Activated effector memory CD4-positive, alpha-beta T cell treated with Interleukin-2 at 50 U/mL for 16 hours (primary cell): ENCODE measurements around the gene CPT1B.

Experiments
- DNase-seq: peaks from one replicate; pipeline ENCODE4 v3.0.0-alpha.2; 2020

CPT1B gene

GRCh38 chr22:50568626-50569025 lies 9.6 kb downstream of the CPT1B start:
- no peak for DNase-seq

- no peak for DNase-seq
Measured at GRCh38 chr22:50567721-50568252, 10.4 kb downstream of the CPT1B start.

GRCh38 chr22:50564289-50564688 lies 13.9 kb downstream of the CPT1B start:
- no peak for DNase-seq

- no peak for DNase-seq
Measured at GRCh38 chr22:50563413-50564160, 14.6 kb downstream of the CPT1B start.

DNA sequence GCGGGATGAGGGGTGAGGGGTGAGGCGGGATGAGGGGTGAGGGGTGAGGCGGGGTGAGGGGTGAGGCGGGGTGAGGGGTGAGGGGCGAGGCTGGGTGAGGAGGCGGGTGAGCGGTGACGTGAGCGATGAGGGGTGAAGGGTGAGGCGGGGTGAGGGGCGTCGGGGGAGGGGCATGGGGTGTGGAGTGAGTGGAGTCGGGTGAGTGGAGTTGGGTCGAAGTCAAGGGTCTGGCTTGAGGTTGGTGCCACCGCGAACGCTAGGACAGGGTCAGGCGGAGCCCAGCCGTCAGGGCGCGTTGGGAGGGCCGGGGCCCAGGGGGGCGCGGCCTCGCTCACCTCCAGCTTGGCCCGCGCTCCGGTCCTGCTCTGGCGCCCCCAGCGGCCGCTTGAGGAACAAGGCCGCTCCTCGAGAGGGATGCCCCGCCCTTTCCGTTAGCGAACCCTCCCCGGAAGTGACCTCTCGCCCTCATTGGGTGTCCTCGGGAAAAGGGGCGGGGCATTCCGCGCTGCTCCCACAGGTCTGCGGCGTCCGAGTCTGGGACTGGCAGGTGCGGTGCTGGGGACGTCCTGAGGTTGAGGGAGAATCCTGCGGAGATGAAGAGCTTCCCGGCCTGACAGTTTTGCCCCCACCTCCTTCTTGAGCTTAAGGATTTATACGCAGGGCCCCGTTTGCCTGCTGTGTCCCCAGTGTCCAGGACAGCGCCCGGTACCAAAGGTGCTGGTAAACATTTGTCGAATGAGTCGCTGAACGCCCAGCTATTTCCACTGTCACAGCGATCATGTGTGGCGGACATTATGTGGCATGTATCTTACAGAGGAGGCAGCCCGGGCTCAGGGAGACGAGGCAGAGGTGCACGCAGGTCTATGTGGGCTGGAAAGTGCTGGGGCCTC lies 15.5 kb downstream of the CPT1B start, which contains the start of gene SYCE3:
SYCE3 (minus strand) TSS at position 397 of the 890 bp plus-strand sequence. CDS start 6,514 bp downstream, outside the sequence.
- DNase-seq: peak; percentile 95

DNA sequence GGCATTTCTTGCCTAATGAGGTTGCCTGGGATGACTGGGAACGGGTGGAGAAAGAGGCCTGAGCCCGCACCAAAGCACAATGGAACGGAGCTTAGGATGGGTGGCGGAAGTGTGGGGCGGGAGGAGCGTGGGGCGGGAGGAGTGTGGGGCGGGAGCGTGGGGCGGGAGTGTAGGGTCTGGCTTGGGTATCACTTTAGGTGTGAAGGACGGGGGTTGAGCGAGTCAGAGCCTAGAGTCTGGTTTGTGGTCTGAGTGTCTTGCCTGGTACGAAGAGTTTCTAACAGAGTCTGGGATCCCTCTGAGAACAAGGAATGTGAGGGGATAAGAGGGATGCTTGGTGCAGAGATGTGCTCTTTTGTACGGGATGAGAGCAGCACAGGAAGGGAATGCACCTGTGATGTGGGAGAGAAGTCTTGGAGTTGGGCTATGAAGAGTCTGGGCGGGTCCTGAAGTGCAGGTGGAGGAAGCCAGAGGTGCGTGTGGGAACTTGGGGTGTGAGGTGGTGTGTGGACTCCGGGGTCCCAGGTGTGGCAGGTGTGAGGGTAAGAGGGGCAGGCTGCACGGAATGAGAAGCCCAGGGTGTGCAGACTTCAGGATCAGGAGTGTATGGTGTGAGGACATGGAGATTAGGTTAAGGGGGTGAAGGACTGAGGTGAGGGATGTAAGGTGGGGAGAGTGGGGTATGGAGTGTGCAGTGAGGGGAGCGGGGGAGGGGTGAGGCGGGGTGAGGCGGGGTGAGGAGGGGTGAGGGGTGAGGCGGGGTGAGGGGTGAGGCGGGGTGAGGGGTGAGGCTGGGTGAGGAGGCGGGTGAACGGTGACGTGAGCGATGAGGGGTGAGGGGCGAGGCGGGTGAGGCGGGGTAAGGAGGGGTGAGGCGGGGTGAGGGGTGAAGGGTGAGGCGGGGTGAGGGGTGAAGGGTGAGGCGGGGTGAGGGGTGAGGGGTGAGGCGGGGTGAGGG lies 16.5 kb downstream of the CPT1B start:
- DNase-seq: no peak

DNA sequence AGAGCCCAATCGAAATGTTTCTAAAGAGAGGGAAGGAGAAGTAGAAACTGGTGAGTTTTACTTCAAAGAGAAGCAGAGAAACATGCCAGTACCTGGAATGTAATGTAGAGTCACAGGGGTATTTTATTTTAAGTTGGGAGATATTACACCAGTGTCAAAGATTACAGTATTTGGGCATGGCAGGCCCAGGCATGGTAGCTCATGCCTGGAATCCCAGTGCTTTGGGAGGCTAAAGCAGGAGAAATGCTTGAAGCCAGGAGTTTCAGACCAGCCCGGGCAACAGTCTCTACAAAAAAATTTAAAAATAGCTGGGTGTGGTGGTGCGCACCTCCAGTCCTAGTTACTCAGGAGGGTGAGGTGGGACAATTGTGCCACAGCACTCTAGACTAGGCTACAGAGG lies 18.2 kb downstream of the CPT1B start:
- DNase-seq: no peak

DNA sequence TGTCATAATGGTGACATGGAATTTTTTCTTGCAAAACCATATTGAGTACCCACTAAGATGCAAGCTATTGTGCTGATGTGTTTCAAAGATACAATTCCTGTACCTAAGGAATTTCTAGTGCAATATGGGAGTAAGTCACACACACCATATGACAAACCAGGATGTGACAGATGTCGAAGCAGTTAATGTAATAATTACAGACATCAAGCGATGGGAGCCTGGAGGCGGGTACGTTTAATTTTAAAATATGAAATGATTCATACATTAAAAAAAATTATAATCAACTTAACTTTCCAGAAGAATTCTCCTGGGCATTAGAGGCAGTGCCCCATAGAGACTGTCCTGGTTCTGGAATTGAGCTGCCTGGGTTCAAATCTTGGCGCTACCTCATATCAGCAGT lies 21.5 kb downstream of the CPT1B start:
- DNase-seq: no peak

DNA sequence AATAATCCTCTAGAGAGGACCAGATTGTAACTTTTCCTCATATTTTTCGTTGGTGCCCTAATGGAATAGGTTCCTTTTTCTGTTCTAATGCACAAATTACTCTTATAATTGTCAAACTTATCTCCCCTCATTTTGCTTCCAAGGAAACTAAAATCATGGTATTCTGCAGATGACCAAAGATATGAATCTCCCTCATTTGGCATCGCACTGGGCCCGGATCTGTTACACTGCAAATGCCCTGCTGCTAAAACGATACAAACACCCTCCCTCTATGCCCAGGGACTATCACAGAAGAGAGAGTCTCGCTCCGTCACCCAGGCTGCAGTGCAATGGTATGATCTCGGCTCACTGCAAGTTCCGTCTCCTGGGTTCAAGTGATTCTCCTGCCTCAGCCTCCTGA lies 24.9 kb downstream of the CPT1B start:
- DNase-seq: no peak

GRCh38 chr22:50551160-50551752 lies 27.0 kb downstream of the CPT1B start:
- no peak for DNase-seq

GRCh38 chr22:50550395-50550794 lies 27.8 kb downstream of the CPT1B start:
- DNase-seq: no peak

GRCh38 chr22:50548921-50549790 lies 29.1 kb downstream of the CPT1B start:
- DNase-seq: no peak

GRCh38 chr22:50548040-50548920 lies 29.9 kb downstream of the CPT1B start:
- DNase-seq: peak; percentile 62

DNA sequence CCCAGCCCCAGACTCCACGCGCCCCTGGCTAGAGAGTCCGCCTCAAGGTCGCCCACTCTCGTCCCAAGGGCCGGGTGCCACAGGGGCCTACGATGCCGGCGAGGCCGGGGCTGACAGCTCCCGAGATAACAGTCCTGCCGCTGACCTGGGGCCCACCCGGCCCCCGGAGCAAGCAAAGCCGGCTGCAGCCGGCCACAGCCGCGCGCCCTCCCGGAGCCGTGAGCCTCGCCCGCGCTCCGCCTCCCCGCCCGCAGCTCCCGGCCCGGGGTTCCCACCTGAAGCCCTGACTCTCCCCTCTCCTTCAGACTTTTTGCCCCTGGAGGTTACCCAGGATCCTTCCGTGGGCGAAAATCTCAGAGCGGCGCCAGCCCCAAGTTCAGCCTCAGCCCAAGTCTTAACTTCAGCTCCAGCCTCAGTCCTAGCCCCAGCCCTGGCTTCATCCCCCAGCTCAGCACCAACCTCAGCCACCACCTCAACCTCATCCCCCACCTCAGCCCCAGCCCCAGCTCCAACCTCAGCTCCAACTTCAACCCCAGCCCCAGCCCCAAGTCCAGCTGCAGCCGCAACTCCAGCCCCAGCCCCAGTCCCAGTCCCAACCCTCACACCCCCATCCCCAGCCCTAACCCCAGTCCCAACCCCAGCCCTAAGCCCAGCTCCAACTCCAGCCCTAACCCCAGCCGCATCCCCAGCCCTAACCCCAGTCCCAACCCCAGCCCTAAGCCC lies 30.8 kb downstream of the CPT1B start:
- DNase-seq: no peak

- no peak for DNase-seq
Measured at GRCh38 chr22:50546326-50547262, 31.6 kb downstream of the CPT1B start.

DNA sequence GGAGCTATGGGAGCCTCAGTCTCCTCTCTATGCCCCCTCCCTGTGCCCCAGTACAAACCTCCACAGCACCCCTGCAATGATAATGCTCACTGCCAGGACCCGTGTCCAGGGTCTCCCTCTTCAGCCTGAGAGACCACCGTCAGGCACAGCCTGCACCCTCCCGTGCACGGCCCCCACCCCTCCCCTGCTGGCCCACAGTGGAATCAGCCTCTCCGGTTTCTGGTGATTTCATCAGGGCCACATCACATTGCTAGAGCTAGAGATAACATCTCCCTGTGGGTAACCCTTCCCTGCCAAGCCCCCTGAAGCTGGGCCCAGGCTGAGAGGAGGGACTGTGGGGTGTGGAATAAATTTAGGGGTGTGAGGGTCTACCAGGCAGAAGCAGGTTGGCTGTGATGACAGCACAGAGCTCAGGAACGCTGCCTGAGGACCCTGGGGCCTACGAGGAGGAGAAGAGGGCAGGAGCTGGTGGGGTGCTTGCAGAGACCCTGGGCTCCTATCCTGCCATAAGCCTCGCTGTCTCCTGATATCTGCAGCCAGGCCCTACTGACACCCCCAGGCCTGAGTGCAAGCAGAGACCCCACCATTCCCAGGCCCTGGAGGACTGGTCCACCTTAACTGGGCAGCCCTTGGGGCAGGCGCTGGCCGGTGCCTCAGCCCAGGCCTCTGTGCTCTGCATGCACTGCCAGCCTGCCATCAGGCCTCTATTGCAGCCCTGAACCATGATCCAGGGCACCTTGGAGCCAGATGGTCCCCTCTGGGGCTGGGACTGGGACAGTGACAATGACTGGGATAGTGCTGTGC lies 32.5 kb downstream of the CPT1B start, which contains the start of gene KLHDC7B:
KLHDC7B (plus strand) TSS at position 378 of the 804 bp plus-strand sequence; CDS start at position 723, 345 bp downstream.
- DNase-seq: no peak

DNA sequence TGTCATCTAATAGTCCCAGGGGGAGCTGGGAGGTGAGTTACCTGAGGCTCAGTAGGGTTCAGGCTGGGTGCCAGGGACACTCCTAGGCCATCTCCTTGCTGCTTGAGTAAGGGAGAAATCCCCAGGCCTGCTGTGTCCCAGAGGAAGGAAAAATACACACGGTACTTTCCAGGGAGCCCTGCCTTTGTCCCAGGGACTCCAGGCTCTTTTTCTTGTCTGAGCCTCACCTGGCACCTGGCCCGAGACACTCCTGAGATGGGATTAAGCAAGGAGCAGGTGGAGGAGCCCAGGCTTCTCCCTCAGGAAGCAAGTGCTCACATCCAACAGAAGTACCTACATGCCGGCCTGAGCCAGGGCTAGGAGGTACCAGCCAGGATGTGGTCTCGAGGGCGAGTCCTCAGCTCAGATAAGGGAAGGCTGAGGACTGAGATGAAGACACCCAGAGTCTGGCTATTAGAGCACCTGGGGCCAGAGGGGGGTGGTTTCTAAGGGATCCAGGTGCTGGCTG lies 33.4 kb downstream of the CPT1B start:
- no peak for DNase-seq
